GM18907 (cell line): Measurements from ENCODE around the gene NACC1.
"Not testable (repeated sequence)": the region's sequence is repeated elsewhere in the genome, so short reads cannot be mapped to it uniquely, and the experiment has no call there.

Experiments used
- ATAC-seq: cut with Tn5 transposase; IDR thresholded peaks from one replicate; pipeline ENCODE4 v1.9.1; 2021; ENCODE audit warnings: mild to moderate bottlenecking, moderate library complexity; ENCODE audit not compliant: unreplicated experiment

Gene NACC1

DNA sequence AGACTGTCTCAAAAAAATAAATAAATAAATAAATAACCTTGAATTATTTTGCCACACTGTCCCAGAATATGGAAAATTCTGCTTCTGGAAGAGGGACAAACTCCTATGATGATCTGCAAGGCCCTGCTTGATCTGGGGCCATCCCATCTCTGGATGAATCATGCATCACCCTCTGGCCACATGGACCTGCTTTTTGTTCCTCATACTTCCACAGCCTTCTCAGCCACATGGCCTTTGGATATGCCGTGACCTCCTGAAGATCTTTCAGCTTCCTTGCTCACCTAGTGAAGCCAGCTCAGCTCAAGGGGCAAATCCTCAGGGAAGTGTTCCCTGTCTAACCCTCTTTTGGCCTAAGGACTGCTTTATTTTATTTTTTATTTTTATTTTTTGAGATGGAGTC, 42.5 kb downstream of the NACC1 start:
- ATAC-seq = no peak

- ATAC-seq = peak; percentile 47
Measured at GRCh38 chr19:13162724-13163608, 44.9 kb downstream of the NACC1 start.

GRCh38 chr19:13163609-13164342, 45.7 kb downstream of the NACC1 start:
- no peak for ATAC-seq

DNA sequence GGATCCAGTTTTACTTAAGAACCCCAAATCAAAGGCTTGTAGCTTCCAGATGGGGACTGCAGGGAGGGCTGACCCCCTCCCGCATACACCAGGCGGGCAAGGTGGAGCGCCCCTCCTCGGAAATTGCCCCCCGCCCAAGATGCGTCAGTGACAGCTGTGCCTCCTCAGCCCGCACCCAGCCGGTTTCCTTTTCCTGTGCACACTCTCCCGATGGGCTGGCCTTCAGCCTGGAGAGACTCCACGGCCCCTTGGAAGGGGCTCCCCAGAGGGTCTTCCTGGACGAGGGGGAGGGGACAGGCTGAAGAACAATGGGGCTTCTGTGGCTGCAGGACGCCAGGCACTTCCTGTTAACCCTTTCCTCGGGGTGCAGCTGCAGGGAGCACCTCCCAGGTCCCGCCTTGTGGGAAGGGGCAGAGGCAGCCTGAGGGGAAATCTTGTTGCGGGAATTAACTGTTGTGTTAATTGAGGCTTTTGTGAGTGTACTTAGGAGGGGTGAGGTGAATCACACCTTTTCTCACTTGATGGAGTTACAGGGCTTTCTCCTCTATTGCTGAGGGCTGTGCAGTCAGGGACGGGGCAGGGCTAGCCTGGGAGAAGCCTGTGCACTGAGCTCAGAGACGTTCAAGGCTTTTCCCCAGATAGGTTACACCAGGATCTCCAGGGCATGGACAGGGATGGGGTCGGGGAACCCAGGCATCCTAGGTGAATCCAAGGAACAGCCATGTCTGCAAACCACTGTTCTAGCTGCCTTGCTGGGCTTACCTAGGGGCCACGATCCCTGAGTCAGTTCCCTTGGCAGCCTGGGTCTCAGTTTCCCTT, 46.5 kb downstream of the NACC1 start:
- no peak for ATAC-seq

- no peak for ATAC-seq
Measured at GRCh38 chr19:13165162-13165997, 47.3 kb downstream of the NACC1 start.

- not testable (repeated sequence) for ATAC-seq
Measured at GRCh38 chr19:13166151-13166550, 48.1 kb downstream of the NACC1 start.

- no peak for ATAC-seq
Measured at GRCh38 chr19:13169769-13170168, 51.7 kb downstream of the NACC1 start.

- no peak for ATAC-seq
Measured at GRCh38 chr19:13171146-13171545, 53.1 kb downstream of the NACC1 start.

DNA sequence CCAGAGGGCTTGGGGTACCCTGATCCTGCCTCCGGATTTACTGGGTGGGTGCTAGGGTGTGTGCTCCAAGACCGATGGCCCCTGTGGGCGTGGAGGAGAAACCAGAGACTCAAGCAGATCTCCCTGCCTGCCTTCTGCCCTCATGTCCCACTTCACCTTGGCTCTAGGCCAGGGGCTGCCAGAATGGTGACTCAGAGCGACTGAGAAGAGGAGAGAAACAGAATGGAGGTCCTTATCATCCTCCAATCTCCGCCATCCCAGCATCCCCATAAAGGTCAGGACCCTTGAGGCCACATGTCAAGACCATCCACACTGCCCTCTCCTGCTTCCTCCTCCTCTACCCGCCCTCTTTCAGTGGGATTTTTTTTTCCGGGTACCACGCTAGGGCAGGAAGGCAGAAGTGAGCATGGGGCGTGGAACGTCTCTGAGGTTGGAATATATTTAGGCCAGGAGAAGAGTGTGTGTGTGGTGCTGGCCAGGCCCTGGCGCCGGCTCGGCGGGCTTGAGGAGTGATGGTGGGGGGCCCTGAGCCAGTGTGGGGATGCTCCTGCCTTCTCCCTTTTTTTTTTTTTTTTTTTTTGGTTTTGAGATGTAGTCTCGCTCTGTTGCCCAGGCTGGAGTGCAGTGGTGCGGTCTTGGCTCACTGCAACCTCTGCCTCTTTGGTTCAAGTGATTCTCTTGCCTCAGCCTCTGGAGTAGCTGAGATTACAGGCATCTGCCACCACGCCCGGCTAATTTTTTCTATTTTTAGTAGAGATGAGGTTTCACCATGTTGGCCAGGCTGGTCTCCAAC, 54.5 kb downstream of the NACC1 start:
- no peak for ATAC-seq

- no peak for ATAC-seq
Measured at GRCh38 chr19:13173139-13173737, 55.2 kb downstream of the NACC1 start.

GRCh38 chr19:13176345-13176744, 58.3 kb downstream of the NACC1 start:
- no peak for ATAC-seq

DNA sequence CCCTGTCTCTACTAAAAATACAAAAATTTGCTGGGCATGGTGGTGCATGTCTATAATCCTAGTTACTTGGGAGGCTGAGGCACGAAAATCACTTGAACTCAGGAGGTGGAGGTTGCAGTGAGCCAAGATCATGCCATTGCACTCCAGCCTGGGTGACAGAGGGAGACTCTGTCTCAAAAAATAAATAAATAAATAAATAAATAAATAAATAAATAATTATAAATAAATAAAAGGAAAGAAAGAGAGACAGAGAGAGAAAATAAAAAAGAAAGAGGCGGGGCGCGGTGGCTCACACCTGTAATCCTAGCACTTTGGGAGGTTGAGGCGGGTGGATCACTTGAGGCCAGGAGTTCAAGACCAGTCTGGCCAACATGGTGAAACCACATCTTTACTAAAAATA, 59.5 kb downstream of the NACC1 start:
- not testable (repeated sequence) for ATAC-seq

DNA sequence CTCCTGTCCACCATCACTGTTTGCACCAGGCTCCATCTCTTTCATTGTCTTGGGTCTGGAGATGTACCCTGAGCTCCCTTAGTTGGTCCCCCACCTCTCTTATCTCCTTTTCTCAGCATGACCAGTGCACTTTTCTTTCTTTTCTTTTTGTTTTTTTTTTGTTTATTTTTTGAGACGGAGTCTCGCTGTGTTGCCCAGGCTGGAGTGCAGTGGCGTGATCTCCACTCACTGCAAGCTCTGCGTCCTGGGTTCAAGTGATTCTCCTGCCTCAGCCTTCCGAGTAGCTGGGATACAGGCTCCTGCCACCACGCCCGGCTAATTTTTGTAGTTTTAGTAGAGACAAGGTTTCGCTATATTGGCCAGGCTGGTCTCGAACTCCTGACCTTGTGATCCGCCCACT, 60.2 kb downstream of the NACC1 start:
- not testable (repeated sequence) for ATAC-seq

DNA sequence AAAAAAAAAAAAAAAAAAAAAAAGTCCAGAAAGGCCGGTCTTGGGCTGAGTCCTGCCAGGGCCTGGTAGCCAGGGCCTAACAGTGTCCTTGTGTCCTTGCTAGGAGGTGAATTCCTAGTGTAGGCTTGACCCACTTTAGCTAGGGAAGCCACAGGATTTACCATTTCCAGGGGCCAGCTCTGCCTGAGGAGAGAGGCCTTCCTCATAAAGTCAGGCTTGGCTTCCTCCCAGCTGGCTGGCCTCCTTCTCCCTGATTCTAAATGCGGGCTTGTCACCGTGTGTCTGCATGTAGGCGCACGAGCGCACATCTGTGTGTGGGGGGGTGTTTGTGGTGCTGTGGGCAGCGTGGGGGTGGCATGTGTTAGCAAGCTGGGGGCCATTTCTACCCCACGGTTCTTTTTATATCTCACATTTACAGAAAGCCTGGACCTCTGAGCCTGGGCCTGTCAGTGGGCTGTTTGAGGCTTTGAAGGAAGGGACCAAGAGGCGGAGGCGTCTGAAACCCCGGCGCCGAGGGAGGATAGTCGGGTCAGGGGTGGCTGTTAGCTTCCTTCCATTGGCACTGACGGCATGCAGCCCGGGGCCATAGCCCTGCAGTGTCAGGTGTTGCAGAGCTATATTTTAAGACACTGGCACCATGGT, 63.8 kb downstream of the NACC1 start:
- no peak for ATAC-seq

GRCh38 chr19:13184926-13185325, 66.9 kb downstream of the NACC1 start:
- not testable (repeated sequence) for ATAC-seq

- not testable (repeated sequence) for ATAC-seq
Measured at GRCh38 chr19:13185763-13186657, 67.9 kb downstream of the NACC1 start.

GRCh38 chr19:13186688-13187087, 68.6 kb downstream of the NACC1 start:
- not testable (repeated sequence) for ATAC-seq

DNA sequence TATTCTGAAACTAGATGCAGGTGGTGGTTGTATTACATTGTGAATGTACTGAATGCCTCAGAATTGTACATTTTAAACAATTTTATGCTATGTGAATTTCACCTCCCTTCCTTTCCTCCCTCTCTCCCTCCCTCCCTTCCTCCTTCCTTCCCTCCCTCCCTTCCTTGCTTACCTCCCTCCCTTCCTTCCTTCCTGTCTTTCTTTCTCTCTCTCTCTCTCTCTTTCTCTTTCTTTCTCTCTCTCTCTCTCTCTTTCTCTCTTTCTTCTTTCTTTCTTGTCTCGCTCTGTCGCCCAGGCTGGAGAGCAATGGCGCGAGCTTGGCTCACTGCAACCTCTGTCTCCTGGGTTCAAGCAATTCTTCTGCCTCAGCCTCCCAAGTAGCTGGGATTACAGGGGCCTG, 69.4 kb downstream of the NACC1 start:
- ATAC-seq = no peak
